Osteocyte (in vitro differentiated cells): ENCODE data around the gene MT1H. TPM values are rescaled to one million over a fixed set of nuclear protein-coding genes. Genes with fewer than 3 reads are reported as not detected.
"Not testable (repeated sequence)": the region's sequence is repeated elsewhere in the genome, so short reads cannot be mapped to it uniquely, and the experiment has no call there.

Experiments
- DNase-seq: peaks from one replicate; pipeline ENCODE4 v3.0.0; 2021; ENCODE audit warnings: mixed read lengths; ENCODE audit not compliant: unreplicated experiment; ENCODE audit errors: extremely low spot score
- H3K27ac Mint-ChIP-seq: one replicate; pipeline ENCODE4 v1.8.0; 2021; ENCODE audit warnings: mild to moderate bottlenecking, mixed read lengths; ENCODE audit not compliant: unreplicated experiment
- H3K27me3 Mint-ChIP-seq: one replicate; pipeline ENCODE4 v1.8.0; 2021; ENCODE audit warnings: mixed read lengths; ENCODE audit not compliant: unreplicated experiment
- H3K36me3 Mint-ChIP-seq: one replicate; pipeline ENCODE4 v1.8.0; 2021; ENCODE audit warnings: mixed read lengths; ENCODE audit not compliant: unreplicated experiment
- H3K4me1 Mint-ChIP-seq: one replicate; pipeline ENCODE4 v1.8.0; 2021; ENCODE audit warnings: mixed read lengths; ENCODE audit not compliant: unreplicated experiment
- H3K4me3 Mint-ChIP-seq: one replicate; pipeline ENCODE4 v1.8.0; 2021; ENCODE audit warnings: mild to moderate bottlenecking, moderate library complexity, mixed read lengths; ENCODE audit not compliant: unreplicated experiment
- H3K9me3 Mint-ChIP-seq: one replicate; pipeline ENCODE4 v1.8.0; 2021; ENCODE audit warnings: mixed read lengths; ENCODE audit not compliant: unreplicated experiment
- CTCF ChIP-seq: fragments of 200-600 bp; sonication (generic); IDR thresholded peaks from 2 replicates; pipeline ENCODE4 v1.5.0; 2021; ENCODE audit warnings: antibody characterized with exemption, mild to moderate bottlenecking, moderate library complexity
- long read RNA-seq: library from polyadenylated mRNA; unstranded; transcript quantifications from one replicate; pipeline ENCODE4 v2.0.0, GENCODE V29; 2021
- total RNA-seq: library from RNA; stranded (reverse); gene quantifications from 2 replicates; pipeline ENCODE4 v1.2.1, GENCODE V29; 2021

The MT1H gene
- total RNA-seq = not detected in 2 replicates
- long read RNA-seq = 0 reads

- no peak for TF ChIP-seq CTCF
- no peaks in the 10 kb centered on the region for H3K4me1 Mint-ChIP-seq
- H3K9me3 Mint-ChIP-seq = no peaks in the 10 kb centered on the region
- DNase-seq = no peak
- H3K27me3 Mint-ChIP-seq = peaks cover 48% of the 10 kb centered on the region
- no peak within 1 kb of the TSS for H3K4me3 Mint-ChIP-seq
- H3K27ac Mint-ChIP-seq = no peak within 1 kb of the TSS
- H3K36me3 Mint-ChIP-seq = no peaks in the 10 kb centered on the region
Measured at GRCh38 chr16:56669005-56669839, at the start of gene MT1H. MT1H (plus strand) TSS chr16:56669814; CDS start chr16:56669885, 71 bp downstream.

- no peaks in the 10 kb centered on the region for H3K9me3 Mint-ChIP-seq
- H3K27ac Mint-ChIP-seq = no peak overlapping the region
- peaks cover 18% of the 10 kb centered on the region for H3K4me1 Mint-ChIP-seq
- H3K36me3 Mint-ChIP-seq = no peaks in the 10 kb centered on the region
- DNase-seq = no peak
- TF ChIP-seq CTCF = no peak
- H3K4me3 Mint-ChIP-seq = no peak overlapping the region
- no peaks in the 10 kb centered on the region for H3K27me3 Mint-ChIP-seq
Measured at GRCh38 chr16:56620339-56620897, 49.2 kb upstream of the MT1H start.

- H3K4me1 Mint-ChIP-seq = peaks cover 29% of the 10 kb centered on the region
- not testable (repeated sequence) for DNase-seq, H3K27me3 Mint-ChIP-seq, H3K36me3 Mint-ChIP-seq, H3K27ac Mint-ChIP-seq, H3K4me3 Mint-ChIP-seq, H3K9me3 Mint-ChIP-seq
Measured at GRCh38 chr16:56621665-56622445, 47.8 kb upstream of the MT1H start.

- not testable (repeated sequence) for H3K27ac Mint-ChIP-seq, DNase-seq, H3K4me3 Mint-ChIP-seq, H3K9me3 Mint-ChIP-seq, H3K27me3 Mint-ChIP-seq, H3K36me3 Mint-ChIP-seq
- peaks cover 32% of the 10 kb centered on the region for H3K4me1 Mint-ChIP-seq
Measured at GRCh38 chr16:56623184-56623583, 46.4 kb upstream of the MT1H start.

GRCh38 chr16:56623637-56624036 lies 46.0 kb upstream of the MT1H start:
- H3K27me3 Mint-ChIP-seq = no peaks in the 10 kb centered on the region

More at GRCh38 chr16:56623637-56624036, 46.0 kb upstream of the MT1H start:
- TF ChIP-seq CTCF = no peak
- H3K9me3 Mint-ChIP-seq = no peaks in the 10 kb centered on the region
- no peaks in the 10 kb centered on the region for H3K36me3 Mint-ChIP-seq
- H3K27ac Mint-ChIP-seq = no peak overlapping the region
- peaks cover 33% of the 10 kb centered on the region for H3K4me1 Mint-ChIP-seq
- H3K4me3 Mint-ChIP-seq = no peak overlapping the region
- no peak for DNase-seq
